Right cardiac atrium (tissue), 5 donors: ENCODE data around the gene M6PR. TPM values are rescaled to one million over a fixed set of nuclear protein-coding genes. Genes with fewer than 3 reads are reported as not detected.

Source experiments
- ATAC-seq, 2 donors: fragments of 200-7000 bp; cut with Tn5 transposase; one replicate each; pipeline versions ENCODE4 v1.8.0 to v1.9.1; 2020; ENCODE audit warnings: moderate library complexity in 2 of 2, mild to moderate bottlenecking in 1 of 2
- DNase-seq, 3 donors: peaks; one replicate each; pipeline ENCODE4 v3.0.0-alpha.2; 2020
- H3K27ac ChIP-seq: one replicate; pipeline ENCODE4 v1.5.1; 2013; ENCODE audit warnings: mild to moderate bottlenecking, low read length, control low read depth, moderate library complexity
- H3K27me3 ChIP-seq: one replicate; pipeline ENCODE4 v1.6.1; 2013; ENCODE audit not compliant: control insufficient read depth, insufficient read depth
- H3K4me1 ChIP-seq: one replicate; pipeline ENCODE4 v1.6.1; 2013; ENCODE audit warnings: low read length; ENCODE audit not compliant: control insufficient read depth, insufficient read depth
- H3K4me3 ChIP-seq: one replicate; pipeline ENCODE4 v1.5.1; 2013; ENCODE audit warnings: low read length, control low read depth
- H3K9me3 ChIP-seq: one replicate; pipeline ENCODE4 v1.6.1; 2013; ENCODE audit warnings: low read length; ENCODE audit not compliant: control insufficient read depth
- WGBS: extraction: QIAGEN DNeasy Blood & Tissue Kit; methylation state at CpG from one replicate; pipeline ENCODE4 v1.1.7; 2013; 5-methylcytosine and 5-hydroxymethylcytosine counted together
- intact Hi-C, 4 donors: fragments of 100-400 bp; cut with DNase I; formaldehyde crosslinking; loops; one replicate each; pipeline versions ENCODE4 v1.11.0 to v1.14.0; 2022 to 2023
- polyA plus RNA-seq: library from polyadenylated mRNA; stranded (reverse); fragments of 200-250 nt; gene quantifications from one replicate; pipeline ENCODE4 v1.2.3, GENCODE V29; 2013
- total RNA-seq, 4 donors: library from RNA; stranded (reverse); fragmentation: NEBNext Ultra II Directional; extraction: Animal tissue kit (Norgen Biotek cat#: 25700); gene quantifications; one replicate each; pipeline ENCODE4 v1.2.1, GENCODE V29; 2021
- donor health status: healthy with polysubstance abuse.
- donor health status: DM: no; HTN: yes; CAD: no.
- donor health status: DM: no; HTN: no; CAD: no.
- donor health status: DM: no; HTN: yes; CAD: no; lungs with severe emphysema.
- donor health status: DM: yes; HTN: yes; CAD: no.

The M6PR gene
- total and polyA plus RNA-seq, 5 donors: 55.8 to 109 (median 105) TPM

DNA sequence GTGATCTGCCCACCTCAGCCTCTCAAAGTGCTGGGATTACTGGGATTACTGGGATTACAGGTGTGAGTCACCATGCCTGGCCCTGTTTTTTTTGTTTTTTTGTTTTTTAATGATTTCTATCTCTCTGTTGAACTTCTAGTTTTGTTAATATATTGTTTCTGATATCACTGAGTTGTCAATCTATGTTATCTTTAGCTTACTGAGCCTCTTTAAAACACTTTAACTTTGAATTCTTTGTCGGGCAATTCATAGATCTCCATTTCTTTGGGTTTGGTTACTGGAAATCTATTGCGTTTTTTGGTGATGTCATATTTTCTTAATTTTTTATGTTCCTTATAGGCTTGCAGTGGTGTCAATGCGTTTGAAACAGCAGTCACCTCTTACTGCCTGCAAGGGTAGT, 30.7 kb upstream of the M6PR start:
- Histone ChIP-seq H3K9me3 (peaks cover 2% of the 10 kb centered on the region), H3K4me1 (no peaks in the 10 kb centered on the region), H3K27me3 (no peaks in the 10 kb centered on the region), H3K27ac (no peak overlapping the region), H3K4me3 (no peak overlapping the region)
- no peak for ATAC-seq
- no peak for DNase-seq
- intact Hi-C loops: no loop called here
- 90% methylated on average over 3 of the region's 3 CpGs for WGBS

DNA sequence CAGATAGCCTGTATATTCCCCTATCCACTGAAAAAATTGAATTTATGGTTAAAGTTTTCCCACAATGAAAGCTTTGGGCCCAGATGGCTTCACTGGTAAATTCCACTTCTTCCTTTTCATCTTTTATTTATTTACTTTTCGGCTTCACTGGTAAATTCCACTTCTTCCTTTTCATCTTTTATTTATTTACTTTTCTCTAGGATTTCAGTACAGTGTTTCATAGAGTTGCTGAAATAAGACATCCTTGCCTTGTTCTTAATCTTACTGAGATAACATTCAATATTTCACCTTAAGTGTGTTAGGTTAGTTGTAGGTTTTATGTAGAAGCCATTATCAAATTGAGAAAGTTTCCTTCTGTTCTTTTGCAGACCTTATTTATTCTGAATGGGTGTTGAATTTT, 21.0 kb upstream of the M6PR start:
- H3K9me3 ChIP-seq: peaks cover 4% of the 10 kb centered on the region
- no peaks in the 10 kb centered on the region for H3K4me1 ChIP-seq
- DNase-seq: no peak
- no peak overlapping the region for H3K4me3 ChIP-seq
- no peak for ATAC-seq
- intact Hi-C loops: loop anchor here in 1 of 4 donors (10.0 kb wide), 1 partner anchor 54 kb away; no protein-coding TSS in a partner anchor
- 77% methylated on average over 1 of the region's 1 CpG for WGBS
- H3K27me3 ChIP-seq: no peaks in the 10 kb centered on the region
- no peak overlapping the region for H3K27ac ChIP-seq

- no peaks in the 10 kb centered on the region for H3K4me1 ChIP-seq
- H3K9me3 ChIP-seq: peaks cover 4% of the 10 kb centered on the region
- intact Hi-C loops: loop anchor here in 1 of 4 donors (10.0 kb wide), 1 partner anchor 55 kb away; no protein-coding TSS in a partner anchor
- H3K27ac ChIP-seq: no peak overlapping the region
- no peak for ATAC-seq
- WGBS: 75% methylated on average over 2 of the region's 2 CpGs
- H3K4me3 ChIP-seq: no peak overlapping the region
- no peaks in the 10 kb centered on the region for H3K27me3 ChIP-seq
- no peak for DNase-seq
These were observed 20.5 kb upstream of the M6PR start for GRCh38 chr12:8969861-8970411.

DNA sequence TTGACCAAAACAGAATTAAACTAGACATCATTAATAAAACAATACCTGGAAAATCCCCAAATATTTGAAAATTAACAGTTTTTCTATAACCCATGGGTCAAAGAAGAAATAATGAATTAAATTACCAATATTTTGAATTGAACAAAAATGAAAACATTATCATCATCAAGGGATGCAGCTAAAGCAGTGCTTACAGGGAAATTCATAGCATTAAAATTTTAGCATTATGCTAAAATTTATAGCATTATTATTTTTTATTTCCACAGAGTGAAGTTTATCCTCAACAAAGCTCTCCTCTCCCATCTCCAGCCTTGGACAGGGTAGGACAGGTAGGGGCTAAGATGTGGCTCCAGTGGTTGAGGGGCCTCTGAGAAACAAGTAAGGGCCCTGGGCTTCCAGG, 19.3 kb upstream of the M6PR start:
- peaks cover 4% of the 10 kb centered on the region for H3K9me3 ChIP-seq
- DNase-seq (no peak), ATAC-seq (no peak)
- H3K4me3 ChIP-seq: no peak overlapping the region
- intact Hi-C loops: no loop called here
- no peaks in the 10 kb centered on the region for H3K27me3 ChIP-seq
- H3K27ac ChIP-seq: no peak overlapping the region
- H3K4me1 ChIP-seq: no peaks in the 10 kb centered on the region

- intact Hi-C loops: no loop called here
- no peak overlapping the region for H3K27ac ChIP-seq
- 97% methylated on average over 2 of the region's 2 CpGs for WGBS
These were observed 10.7 kb upstream of the M6PR start for GRCh38 chr12:8960176-8960575.

GRCh38 chr12:8958066-8958465, 8.6 kb upstream of the M6PR start:
- no peak overlapping the region for H3K4me3 ChIP-seq
- H3K9me3 ChIP-seq: no peaks in the 10 kb centered on the region
- DNase-seq (no peak), ATAC-seq (no peak)
- H3K27ac ChIP-seq: no peak overlapping the region
- 58% methylated on average over 2 of the region's 2 CpGs for WGBS
- intact Hi-C loops: no loop called here
- peaks cover 2% of the 10 kb centered on the region for H3K4me1 ChIP-seq
- H3K27me3 ChIP-seq: no peaks in the 10 kb centered on the region

More at GRCh38 chr12:8960176-8960575, 10.7 kb upstream of the M6PR start:
- Histone ChIP-seq H3K4me3 (no peak overlapping the region), H3K4me1 (peaks cover 2% of the 10 kb centered on the region), H3K27me3 (no peaks in the 10 kb centered on the region), H3K9me3 (no peaks in the 10 kb centered on the region)
- DNase-seq: no peak
- ATAC-seq: no peak

- ATAC-seq: no peak
- Histone ChIP-seq H3K27ac (no peak overlapping the region), H3K27me3 (no peaks in the 10 kb centered on the region), H3K4me1 (peaks cover 2% of the 10 kb centered on the region), H3K4me3 (no peak overlapping the region), H3K9me3 (no peaks in the 10 kb centered on the region)
- 82% methylated on average over 4 of the region's 4 CpGs for WGBS
- no peak for DNase-seq
- intact Hi-C loops: no loop called here
These were observed 8.1 kb upstream of the M6PR start for GRCh38 chr12:8957561-8957960.

GRCh38 chr12:8956772-8957171, 7.3 kb upstream of the M6PR start:
- Histone ChIP-seq H3K4me3 (no peak overlapping the region), H3K27me3 (no peaks in the 10 kb centered on the region), H3K4me1 (peaks cover 2% of the 10 kb centered on the region), H3K27ac (no peak overlapping the region), H3K9me3 (no peaks in the 10 kb centered on the region)
- WGBS: 82% methylated on average over 7 of the region's 7 CpGs
- peak in 1 of 3 donors; percentile 43 for DNase-seq
- intact Hi-C loops: no loop called here
- ATAC-seq: no peak

GRCh38 chr12:8956073-8956472, 6.6 kb upstream of the M6PR start:
- intact Hi-C loops: no loop called here
- Histone ChIP-seq H3K4me1 (peaks cover 2% of the 10 kb centered on the region), H3K27ac (no peak overlapping the region), H3K9me3 (no peaks in the 10 kb centered on the region), H3K4me3 (no peak overlapping the region), H3K27me3 (no peaks in the 10 kb centered on the region)
- 95% methylated on average over 15 of the region's 15 CpGs for WGBS
- ATAC-seq (no peak), DNase-seq (no peak)

DNA sequence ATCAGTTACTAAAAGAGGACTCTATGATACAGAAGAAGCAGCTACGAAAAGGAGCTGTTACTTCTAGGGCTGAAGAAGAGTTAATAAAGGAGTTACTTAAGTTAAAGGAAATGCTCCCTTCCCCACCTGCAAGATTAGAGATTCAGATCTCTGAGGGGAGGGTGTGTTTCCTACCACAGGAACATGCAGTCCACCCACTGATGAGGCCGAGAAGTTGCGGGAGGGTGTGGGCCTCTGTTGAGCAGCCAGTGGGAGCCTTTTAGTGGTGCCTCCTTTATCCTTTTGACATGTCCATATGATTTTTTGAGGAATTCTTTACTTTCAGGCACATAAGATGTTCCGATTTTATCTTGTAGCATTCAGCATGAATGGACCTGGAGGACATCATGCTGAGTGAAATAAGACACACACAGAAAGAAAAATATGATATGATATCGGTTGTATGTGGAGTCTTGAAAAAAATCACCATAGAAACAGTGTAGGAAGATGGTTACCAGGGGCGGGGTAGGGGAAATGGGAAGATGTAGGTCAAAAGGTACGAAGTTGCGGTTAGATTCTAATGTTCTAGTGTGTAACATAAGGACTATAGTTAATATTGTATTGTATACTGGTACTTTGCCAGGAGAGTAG, 4.4 kb upstream of the M6PR start:
- WGBS: 87% methylated on average over 8 of the region's 8 CpGs
- Histone ChIP-seq H3K9me3 (no peaks in the 10 kb centered on the region), H3K4me3 (no peak overlapping the region), H3K27ac (no peak overlapping the region), H3K4me1 (no peaks in the 10 kb centered on the region), H3K27me3 (no peaks in the 10 kb centered on the region)
- intact Hi-C loops: loop anchor here in 1 of 4 donors (5.0 kb wide), 1 partner anchor 88 kb away; no protein-coding TSS in a partner anchor
- peak in 1 of 3 donors; percentile 43 for DNase-seq
- ATAC-seq: no peak

GRCh38 chr12:8951744-8952143, 2.3 kb upstream of the M6PR start:
- H3K27me3 ChIP-seq: no peaks in the 10 kb centered on the region
- H3K4me1 ChIP-seq: peaks cover 2% of the 10 kb centered on the region
- no peak for ATAC-seq
- no peaks in the 10 kb centered on the region for H3K9me3 ChIP-seq
- DNase-seq: no peak
- WGBS: 72% methylated on average over 1 of the region's 1 CpG
- H3K27ac ChIP-seq: no peak overlapping the region
- H3K4me3 ChIP-seq: no peak overlapping the region
- intact Hi-C loops: loop anchor here in 2 of 4 donors (2.0 to 5.0 kb wide), 2 partner anchors 89 to 91 kb away; no protein-coding TSS in a partner anchor
